K562 (cell line): ENCODE measurements around the gene BEST3. TPM values are rescaled to one million over a fixed set of nuclear protein-coding genes. Genes with fewer than 3 reads are reported as not detected.

ENCODE experiments used
- CC2D1A ChIP-seq: fragments of 450-650 bp; IDR thresholded peaks from 2 replicates; pipeline ENCODE4 v1.6.1; 2017; ENCODE audit warnings: mild to moderate bottlenecking
- ETV5 ChIP-seq: sonication (generic); formaldehyde crosslinking; IDR thresholded peaks from 2 replicates; pipeline ENCODE4 v1.4.0; 2020; ENCODE audit warnings: low read depth, mild to moderate bottlenecking, missing genetic modification reagents
- HDGF ChIP-seq: fragments of 450-650 bp; IDR thresholded peaks from 2 replicates; pipeline ENCODE4 v1.6.1; 2016
- NELFE ChIP-seq: IDR thresholded peaks from 2 replicates; pipeline ENCODE4 v1.6.1; 2011; ENCODE audit warnings: mild to moderate bottlenecking; ENCODE audit not compliant: insufficient read depth, insufficient read length
- NONO ChIP-seq, 2 experiments: fragments of 200-400 bp in 1 of 2; fragments of 450-650 bp in 1 of 2; formaldehyde crosslinking in 1 of 2; IDR thresholded peaks; 2 replicates each; pipeline ENCODE4 v1.6.1; 2017; ENCODE audit warnings: low read depth in 2 of 2, mild to moderate bottlenecking in 2 of 2, moderate library complexity in 2 of 2, low read length in 1 of 2
- POLR3A ChIP-seq: IDR thresholded peaks from 2 replicates; pipeline ENCODE4 v1.6.1; 2011; ENCODE audit warnings: borderline replicate concordance, mild to moderate bottlenecking, moderate library complexity; ENCODE audit not compliant: insufficient read length, insufficient read depth; ENCODE audit errors: extremely low read depth
- PTBP1 ChIP-seq: fragments of 200-400 bp; formaldehyde crosslinking; IDR thresholded peaks from 2 replicates; pipeline ENCODE4 v1.6.1; 2017; ENCODE audit warnings: low read depth, low read length
- RAD51 ChIP-seq: fragments of 450-650 bp; IDR thresholded peaks from 2 replicates; pipeline ENCODE4 v1.7.1; 2016; ENCODE audit warnings: low read depth, mild to moderate bottlenecking, borderline replicate concordance
- SREBF2 ChIP-seq: sonication (generic); formaldehyde crosslinking; IDR thresholded peaks from 2 replicates; pipeline ENCODE4 v1.4.0; 2020; ENCODE audit warnings: mild to moderate bottlenecking, missing genetic modification reagents
- TBP ChIP-seq: optimal IDR thresholded peaks from 2 replicates; pipeline ENCODE3; 2011; ENCODE audit warnings: low read depth, low read length, improper control_type of control experiment
- YBX1 ChIP-seq: fragments of 450-650 bp; IDR thresholded peaks from 2 replicates; pipeline ENCODE4 v1.7.1; 2016; ENCODE audit warnings: mild to moderate bottlenecking
- ZNF134 ChIP-seq: fragments of 250-450 bp; sonication (Bioruptor Pico); conservative IDR thresholded peaks from 2 replicates; pipeline ENCODE4 v1.4.0; 2020
- ZNF41 ChIP-seq: fragments of 250-450 bp; sonication (Bioruptor Pico); conservative IDR thresholded peaks from 2 replicates; pipeline ENCODE4 v1.4.0; 2020; ENCODE audit warnings: mild to moderate bottlenecking
- ZNF79 ChIP-seq: fragments of 250-450 bp; sonication (Bioruptor Pico); IDR thresholded peaks from 2 replicates; pipeline ENCODE4 v1.4.0; 2020; ENCODE audit warnings: low read depth, mild to moderate bottlenecking, moderate library complexity
- ZZZ3 ChIP-seq: fragments of 450-650 bp; IDR thresholded peaks from 2 replicates; pipeline ENCODE4 v1.6.1; 2016; ENCODE audit warnings: antibody characterized with exemption, mild to moderate bottlenecking, moderate library complexity
- polyA plus RNA-seq, 8 experiments: library from polyadenylated mRNA; depleted of rRNA in 4 of 8; stranded (reverse) in 5 of 8; unstranded in 3 of 8; fragments of >200 nt; fragmentation: Nextera tagmentation in 2 of 8; fragmentation: Illumina TruSeq in 1 of 8; extraction: Ambion mirVana in 2 of 8; extraction: Trizol in 1 of 8; gene quantifications; 2 replicates each; pipeline versions ENCODE4 v1.2.1 to v1.2.3, GENCODE V29; 2011 to 2014; ENCODE audit warnings: inconsistent platforms in 1 of 8, missing spikeins in 1 of 8
- total RNA-seq, 7 experiments: library from RNA; depleted of rRNA in 6 of 7; stranded (reverse); fragments of >200 nt in 6 of 7; fragmentation: Illumina TruSeq in 2 of 7; extraction: Trizol in 2 of 7; gene quantifications; 2 replicates each; pipeline versions ENCODE4 v1.2.1 to v1.2.3, GENCODE V29; 2011 to 2021; ENCODE audit warnings: low replicate concordance in 1 of 7
- TF ChIP-seq, protein P1 (sequence below): sonication (generic); formaldehyde crosslinking; IDR thresholded peaks from 2 replicates; pipeline ENCODE4 v1.8.1; 2022; ENCODE audit warnings: missing genetic modification reagents
- TF ChIP-seq, protein P2 (sequence below): fragments of 450-650 bp; IDR thresholded peaks from 2 replicates; pipeline ENCODE4 v1.6.1; 2017; ENCODE audit warnings: antibody characterized with exemption
- TF ChIP-seq, protein P3 (sequence below): sonication (generic); formaldehyde crosslinking; IDR thresholded peaks from 2 replicates; pipeline ENCODE4 v1.8.0; 2022; ENCODE audit warnings: mild to moderate bottlenecking, missing genetic modification reagents
- TF ChIP-seq, protein P4 (sequence below): fragments of 250-450 bp; sonication (Bioruptor Pico); IDR thresholded peaks from 2 replicates; pipeline ENCODE4 v1.8.0; 2022; ENCODE audit warnings: inconsistent platforms, mild to moderate bottlenecking, moderate library complexity, borderline replicate concordance
- TF ChIP-seq, protein P5 (sequence below): fragments of 250-450 bp; sonication (Bioruptor Pico); IDR thresholded peaks from 2 replicates; pipeline ENCODE4 v1.5.0; 2021; ENCODE audit warnings: mild to moderate bottlenecking, moderate library complexity

The BEST3 gene
- total and polyA plus RNA-seq, 9 of the 15 experiments (the other 6 are each of a cell fraction or from before 2014, with no cell fraction given) = 0.15 TPM; not detected in 8

DNA sequence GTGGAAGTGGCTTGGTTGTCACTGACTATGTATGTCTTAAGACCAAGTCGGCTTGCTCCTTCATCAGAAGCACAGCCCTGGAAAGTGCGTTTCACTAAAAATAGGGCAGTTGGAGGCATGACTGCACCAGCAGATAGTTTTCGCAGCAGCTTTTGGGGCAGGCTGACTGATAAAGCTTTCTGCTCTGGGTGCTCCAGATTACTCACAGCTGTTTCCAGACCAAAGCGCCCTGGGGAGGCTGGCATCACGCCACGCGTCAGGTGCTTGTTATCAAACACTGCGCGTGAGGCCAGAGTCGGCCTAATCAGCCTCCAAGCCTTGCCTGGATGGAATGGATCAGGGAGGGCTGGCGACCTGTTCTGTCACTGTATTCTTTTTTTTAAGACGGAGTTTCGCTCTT is 75.1 kb downstream of the BEST3 start (continued):
- TF ChIP-seq NONO (IDR thresholded peaks at IDR 0.05; ENCODE audit: low read depth in 2 of 2, low read length in 1 of 2) = peak in 1 of 2 experiments; percentile 94; a peak in 2 of 4 replicates
- no peak for TF ChIP-seq ZNF79 (CRISPR knock-in tag)
- TF ChIP-seq, protein P1, sequence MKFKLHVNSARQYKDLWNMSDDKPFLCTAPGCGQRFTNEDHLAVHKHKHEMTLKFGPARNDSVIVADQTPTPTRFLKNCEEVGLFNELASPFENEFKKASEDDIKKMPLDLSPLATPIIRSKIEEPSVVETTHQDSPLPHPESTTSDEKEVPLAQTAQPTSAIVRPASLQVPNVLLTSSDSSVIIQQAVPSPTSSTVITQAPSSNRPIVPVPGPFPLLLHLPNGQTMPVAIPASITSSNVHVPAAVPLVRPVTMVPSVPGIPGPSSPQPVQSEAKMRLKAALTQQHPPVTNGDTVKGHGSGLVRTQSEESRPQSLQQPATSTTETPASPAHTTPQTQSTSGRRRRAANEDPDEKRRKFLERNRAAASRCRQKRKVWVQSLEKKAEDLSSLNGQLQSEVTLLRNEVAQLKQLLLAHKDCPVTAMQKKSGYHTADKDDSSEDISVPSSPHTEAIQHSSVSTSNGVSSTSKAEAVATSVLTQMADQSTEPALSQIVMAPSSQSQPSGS (CRISPR knock-in tag) = no peak
- no peak for TF ChIP-seq POLR3A
- TF ChIP-seq, protein P2, sequence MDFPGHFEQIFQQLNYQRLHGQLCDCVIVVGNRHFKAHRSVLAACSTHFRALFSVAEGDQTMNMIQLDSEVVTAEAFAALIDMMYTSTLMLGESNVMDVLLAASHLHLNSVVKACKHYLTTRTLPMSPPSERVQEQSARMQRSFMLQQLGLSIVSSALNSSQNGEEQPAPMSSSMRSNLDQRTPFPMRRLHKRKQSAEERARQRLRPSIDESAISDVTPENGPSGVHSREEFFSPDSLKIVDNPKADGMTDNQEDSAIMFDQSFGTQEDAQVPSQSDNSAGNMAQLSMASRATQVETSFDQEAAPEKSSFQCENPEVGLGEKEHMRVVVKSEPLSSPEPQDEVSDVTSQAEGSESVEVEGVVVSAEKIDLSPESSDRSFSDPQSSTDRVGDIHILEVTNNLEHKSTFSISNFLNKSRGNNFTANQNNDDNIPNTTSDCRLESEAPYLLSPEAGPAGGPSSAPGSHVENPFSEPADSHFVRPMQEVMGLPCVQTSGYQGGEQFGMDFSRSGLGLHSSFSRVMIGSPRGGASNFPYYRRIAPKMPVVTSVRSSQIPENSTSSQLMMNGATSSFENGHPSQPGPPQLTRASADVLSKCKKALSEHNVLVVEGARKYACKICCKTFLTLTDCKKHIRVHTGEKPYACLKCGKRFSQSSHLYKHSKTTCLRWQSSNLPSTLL = no peak
- TF ChIP-seq NELFE = no peak
- no peak for TF ChIP-seq ZZZ3
- TF ChIP-seq, protein P3, sequence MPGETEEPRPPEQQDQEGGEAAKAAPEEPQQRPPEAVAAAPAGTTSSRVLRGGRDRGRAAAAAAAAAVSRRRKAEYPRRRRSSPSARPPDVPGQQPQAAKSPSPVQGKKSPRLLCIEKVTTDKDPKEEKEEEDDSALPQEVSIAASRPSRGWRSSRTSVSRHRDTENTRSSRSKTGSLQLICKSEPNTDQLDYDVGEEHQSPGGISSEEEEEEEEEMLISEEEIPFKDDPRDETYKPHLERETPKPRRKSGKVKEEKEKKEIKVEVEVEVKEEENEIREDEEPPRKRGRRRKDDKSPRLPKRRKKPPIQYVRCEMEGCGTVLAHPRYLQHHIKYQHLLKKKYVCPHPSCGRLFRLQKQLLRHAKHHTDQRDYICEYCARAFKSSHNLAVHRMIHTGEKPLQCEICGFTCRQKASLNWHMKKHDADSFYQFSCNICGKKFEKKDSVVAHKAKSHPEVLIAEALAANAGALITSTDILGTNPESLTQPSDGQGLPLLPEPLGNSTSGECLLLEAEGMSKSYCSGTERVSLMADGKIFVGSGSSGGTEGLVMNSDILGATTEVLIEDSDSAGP = no peak
- TF ChIP-seq SREBF2 = no peak
- peak; percentile 31 for TF ChIP-seq TBP
- peak; percentile 77 for TF ChIP-seq ZNF134
- TF ChIP-seq, protein P4, sequence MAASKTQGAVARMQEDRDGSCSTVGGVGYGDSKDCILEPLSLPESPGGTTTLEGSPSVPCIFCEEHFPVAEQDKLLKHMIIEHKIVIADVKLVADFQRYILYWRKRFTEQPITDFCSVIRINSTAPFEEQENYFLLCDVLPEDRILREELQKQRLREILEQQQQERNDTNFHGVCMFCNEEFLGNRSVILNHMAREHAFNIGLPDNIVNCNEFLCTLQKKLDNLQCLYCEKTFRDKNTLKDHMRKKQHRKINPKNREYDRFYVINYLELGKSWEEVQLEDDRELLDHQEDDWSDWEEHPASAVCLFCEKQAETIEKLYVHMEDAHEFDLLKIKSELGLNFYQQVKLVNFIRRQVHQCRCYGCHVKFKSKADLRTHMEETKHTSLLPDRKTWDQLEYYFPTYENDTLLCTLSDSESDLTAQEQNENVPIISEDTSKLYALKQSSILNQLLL (CRISPR knock-in tag) = no peak
- no peak for TF ChIP-seq YBX1
- peak; percentile 61; the same call in 1 of the 2 replicates for TF ChIP-seq RAD51
- peak; percentile 64; the same call in 1 of the 2 replicates for TF ChIP-seq ETV5
- TF ChIP-seq HDGF = no peak
- TF ChIP-seq PTBP1 = peak; percentile 87; the same call in 1 of the 2 replicates
- TF ChIP-seq, protein P5, sequence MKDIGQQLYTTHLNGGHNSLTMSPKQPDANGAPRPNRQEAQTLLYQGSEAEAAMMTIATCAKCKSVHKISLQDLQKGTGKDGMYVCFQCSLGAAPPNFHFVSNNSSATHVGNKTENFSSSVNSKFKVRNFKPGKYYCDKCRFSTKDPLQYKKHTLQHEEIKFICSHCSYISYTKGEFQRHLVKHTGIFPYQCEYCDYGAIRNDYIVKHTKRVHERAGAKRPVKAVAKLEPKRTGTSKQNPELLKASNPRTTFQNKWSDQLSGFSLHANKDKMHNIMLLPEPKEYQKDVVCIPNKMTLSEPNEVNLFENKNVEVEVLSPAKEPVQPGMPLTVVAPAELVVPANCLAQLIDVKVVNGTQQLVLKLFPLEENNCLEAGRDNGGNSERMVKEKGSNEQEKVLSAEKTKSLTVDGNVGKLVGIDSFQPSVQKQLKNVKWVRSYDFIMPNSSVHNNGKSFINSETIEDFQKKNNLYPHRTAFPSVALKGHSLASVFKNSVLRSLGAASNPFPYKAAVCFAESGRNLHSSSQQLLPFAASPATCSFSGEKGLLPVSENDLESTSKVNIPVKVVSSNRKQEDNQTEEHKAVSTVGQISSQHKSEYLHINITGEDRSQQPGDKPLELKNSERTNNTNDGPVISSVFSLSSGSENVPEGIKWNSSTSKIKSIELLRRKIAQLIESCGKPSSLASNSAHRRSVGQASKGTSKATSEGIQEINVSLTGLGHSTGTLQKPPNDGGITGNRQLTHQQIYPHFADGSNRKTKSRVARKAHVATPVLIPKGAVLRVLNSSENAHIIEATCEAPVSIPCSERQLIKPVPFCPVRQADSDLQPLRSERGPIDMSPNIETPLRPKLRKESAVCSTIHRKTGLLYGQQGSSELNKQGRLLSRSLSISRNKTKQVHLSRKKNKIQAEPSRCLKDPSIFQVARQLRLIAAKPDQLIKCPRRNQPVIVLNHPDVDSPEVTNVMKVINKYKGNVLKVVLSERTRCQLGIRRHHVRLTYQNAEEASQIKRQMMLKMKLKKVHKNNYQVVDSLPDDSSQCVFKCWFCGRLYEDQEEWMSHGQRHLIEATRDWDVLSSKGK (CRISPR knock-in tag) = no peak
- peak; percentile 98; the same call in 1 of the 2 replicates for TF ChIP-seq CC2D1A
- TF ChIP-seq ZNF41 (CRISPR knock-in tag) = 0 out of 2 replicates have a peak, but pooled peaks have one; percentile 14
